ENCODE data around the gene MAP3K2. TPM values are rescaled to one million over a fixed set of nuclear protein-coding genes. Genes with fewer than 3 reads are reported as not detected.

The MAP3K2 gene
- total and polyA plus RNA-seq, 2 of the 8 experiments (the other 6 are each of a cell fraction or from before 2014, with no cell fraction given) = 2.0 to 23.2 TPM

GRCh38 chr2:127400897-127401756, 13.4 kb upstream of the MAP3K2 start (continued):
- no peak for TF ChIP-seq MAFK (IDR thresholded peaks at IDR 0.05; ENCODE audit: low read depth, low read length)
- TF ChIP-seq ATF3 (IDR thresholded peaks at IDR 0.05; ENCODE audit: insufficient read depth, low read depth, low read length) = no peak
- TF ChIP-seq CHD1 (IDR thresholded peaks at IDR 0.05; ENCODE audit: low read depth, low read length) = no peak
- no peak for TF ChIP-seq BCL11A (IDR thresholded peaks at IDR 0.05; ENCODE audit: low read depth in 2 of 2, low read length in 2 of 2)
- TF ChIP-seq E2F6 (IDR thresholded peaks at IDR 0.05) = no peak
- TF ChIP-seq CBX8 (IDR thresholded peaks at IDR 0.05; ENCODE audit: borderline replicate concordance, low read depth, low read length) = no peak
- TF ChIP-seq HDAC2 (IDR thresholded peaks at IDR 0.05; ENCODE audit: borderline replicate concordance in 1 of 2, low read depth in 2 of 2, low read length in 2 of 2) = no peak
- no peak for TF ChIP-seq CTBP2 (IDR thresholded peaks at IDR 0.05; ENCODE audit: borderline replicate concordance, insufficient read depth, insufficient read length, low read length)
- no peak for TF ChIP-seq TAF7 (optimal IDR thresholded peaks at IDR 0.05; ENCODE audit: borderline replicate concordance, low read depth, low read length)
